Measurements from ENCODE around the gene EEPD1. TPM values are rescaled to one million over a fixed set of nuclear protein-coding genes. Genes with fewer than 3 reads are reported as not detected.

EEPD1 gene
- total RNA-seq, 1 experiment from 2014 or later = 5.0 TPM

DNA sequence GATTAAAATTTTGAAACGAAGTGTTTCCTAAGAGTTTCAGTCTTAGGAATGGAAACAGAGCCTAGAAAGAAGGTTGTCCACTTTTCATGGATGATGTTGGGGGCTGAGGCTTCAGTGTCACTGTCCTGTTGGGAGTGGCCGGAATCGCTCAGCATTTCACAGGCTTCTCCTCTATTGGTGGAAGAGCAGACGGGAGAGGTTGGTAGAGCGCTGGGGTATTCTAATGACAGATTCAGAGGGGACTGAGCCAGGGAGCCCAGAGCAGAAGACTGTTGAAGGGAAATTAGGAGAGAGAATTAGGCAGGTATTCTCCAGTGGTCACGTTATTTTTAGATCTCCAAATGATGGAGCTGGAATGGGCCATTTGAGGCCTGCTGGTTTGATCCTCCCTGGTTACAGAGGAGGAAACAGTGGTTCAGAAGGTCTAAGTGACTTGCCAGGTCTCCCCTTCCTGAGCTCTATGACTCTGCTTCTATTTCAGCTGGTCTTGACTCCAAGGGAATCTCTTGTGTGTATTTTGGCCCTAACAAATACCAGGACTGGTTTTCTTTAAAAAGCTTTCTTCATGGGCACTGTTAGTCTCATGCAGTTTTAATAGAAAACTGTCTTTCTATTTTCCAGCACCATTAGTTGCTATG is 35.7 kb upstream of the EEPD1 start:
- peaks cover 0 to 3% (median 0%) of the 10 kb centered on the region in 3 experiments; a peak in 3 of 7 replicates for H3K36me3 Mint-ChIP-seq (ENCODE audit: insufficient read depth in 1 of 3, low read depth in 3 of 3)
- H3K4me1 Mint-ChIP-seq = peaks cover 11 to 17% of the 10 kb centered on the region in 2 experiments
- H3K27ac ChIP-seq (ENCODE audit: insufficient read length, low read depth, low read length) = no peak overlapping the region
- no peaks in the 10 kb centered on the region for H3K4me1 ChIP-seq (ENCODE audit: insufficient read depth, low read length)
- H3K9me3 ChIP-seq (ENCODE audit: control insufficient read depth, low read depth, low read length) = no peaks in the 10 kb centered on the region
- H2BK12ac ChIP-seq (ENCODE audit: insufficient read length, low read depth, low read length) = no peak overlapping the region
- H2AFZ ChIP-seq (ENCODE audit: low read length) = no peak overlapping the region
- H3K27me3 Mint-ChIP-seq (ENCODE audit: low read depth) = no peaks in the 10 kb centered on the region; the same call in none of the 2 replicates
- H2BK5ac ChIP-seq (ENCODE audit: insufficient read length, low read length) = no peak overlapping the region
- H3K14ac ChIP-seq (ENCODE audit: insufficient read depth, low read length) = no peak overlapping the region
- H3K27me3 ChIP-seq (ENCODE audit: insufficient read depth, low read length) = no peaks in the 10 kb centered on the region
- no peaks in the 10 kb centered on the region for H4K20me1 ChIP-seq (ENCODE audit: control insufficient read depth, insufficient read depth, insufficient read length)
- no peaks in the 10 kb centered on the region for H3K79me1 ChIP-seq (ENCODE audit: insufficient read depth, low read depth, low read length, poor library complexity, severe bottlenecking)
- WGBS (ENCODE audit: extremely low coverage, insufficient read length, low lambda C conversion rate) = no CpG with 5 or more reads among the region's 6 CpGs
- H4K5ac ChIP-seq (ENCODE audit: insufficient read length, low read depth, low read length) = no peak overlapping the region
- H3K23me2 ChIP-seq (ENCODE audit: insufficient read length, low read depth, low read length, poor library complexity, severe bottlenecking) = no peaks in the 10 kb centered on the region
- no peak overlapping the region for H3K23ac ChIP-seq (ENCODE audit: insufficient read length, low read depth, low read length)
- H2BK20ac ChIP-seq (ENCODE audit: low read depth, low read length, poor library complexity, severe bottlenecking) = no peak overlapping the region
- no peak overlapping the region for H3K4ac ChIP-seq (ENCODE audit: low read depth, low read length)
- TF ChIP-seq, protein P1, sequence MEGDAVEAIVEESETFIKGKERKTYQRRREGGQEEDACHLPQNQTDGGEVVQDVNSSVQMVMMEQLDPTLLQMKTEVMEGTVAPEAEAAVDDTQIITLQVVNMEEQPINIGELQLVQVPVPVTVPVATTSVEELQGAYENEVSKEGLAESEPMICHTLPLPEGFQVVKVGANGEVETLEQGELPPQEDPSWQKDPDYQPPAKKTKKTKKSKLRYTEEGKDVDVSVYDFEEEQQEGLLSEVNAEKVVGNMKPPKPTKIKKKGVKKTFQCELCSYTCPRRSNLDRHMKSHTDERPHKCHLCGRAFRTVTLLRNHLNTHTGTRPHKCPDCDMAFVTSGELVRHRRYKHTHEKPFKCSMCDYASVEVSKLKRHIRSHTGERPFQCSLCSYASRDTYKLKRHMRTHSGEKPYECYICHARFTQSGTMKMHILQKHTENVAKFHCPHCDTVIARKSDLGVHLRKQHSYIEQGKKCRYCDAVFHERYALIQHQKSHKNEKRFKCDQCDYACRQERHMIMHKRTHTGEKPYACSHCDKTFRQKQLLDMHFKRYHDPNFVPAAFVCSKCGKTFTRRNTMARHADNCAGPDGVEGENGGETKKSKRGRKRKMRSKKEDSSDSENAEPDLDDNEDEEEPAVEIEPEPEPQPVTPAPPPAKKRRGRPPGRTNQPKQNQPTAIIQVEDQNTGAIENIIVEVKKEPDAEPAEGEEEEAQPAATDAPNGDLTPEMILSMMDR (conservative IDR thresholded peaks at IDR 0.05) = no peak
- H3K56ac ChIP-seq (ENCODE audit: insufficient read length, low read depth, low read length) = no peak overlapping the region
- H4K8ac ChIP-seq (replicated peaks; ENCODE audit: insufficient read length, low read depth, low read length) = no peak overlapping the region
- no peak overlapping the region for H2BK15ac ChIP-seq (ENCODE audit: low read depth, low read length)
- H3K9ac ChIP-seq (ENCODE audit: extremely low read depth, insufficient read length, low read length) = no peak overlapping the region
- no peaks in the 10 kb centered on the region for H3K79me2 ChIP-seq (ENCODE audit: insufficient read depth, low read length)
- H3K27ac Mint-ChIP-seq = no peak overlapping the region; a peak in 1 of 7 replicates
- no peak overlapping the region for H3K18ac ChIP-seq (ENCODE audit: insufficient read length, low read depth, low read length)
- peaks cover 3 to 5% of the 10 kb centered on the region in 2 experiments; a peak in 2 of 5 replicates for H3K9me3 Mint-ChIP-seq
- no peak overlapping the region for H2BK120ac ChIP-seq (ENCODE audit: low read depth, low read length, poor library complexity, severe bottlenecking)
- H3K4me2 ChIP-seq (ENCODE audit: insufficient read depth, insufficient read length, low read length) = no peak overlapping the region
- no peak overlapping the region for H2AK5ac ChIP-seq (ENCODE audit: insufficient read length, low read length)
- no peak overlapping the region for H3T11ph ChIP-seq (ENCODE audit: low read length)
- no peak overlapping the region for H4K91ac ChIP-seq (ENCODE audit: insufficient read length, low read depth, low read length)
- no peak overlapping the region for H3K4me3 Mint-ChIP-seq
- no peak for DNase-seq

Data from H9 (cell line).